ENCODE results near the gene MRPS18A. TPM values are rescaled to one million over a fixed set of nuclear protein-coding genes. Genes with fewer than 3 reads are reported as not detected.

Gene MRPS18A
- total and polyA plus RNA-seq, 2 of the 13 experiments (the other 11 are each of a cell fraction or from before 2014, with no cell fraction given) = 87.8 to 89.1 TPM

- TF ChIP-seq ZBED4 (CRISPR knock-in tag; IDR thresholded peaks at IDR 0.05; ENCODE audit: borderline replicate concordance) (no peak; the same call in 1 of the 2 replicates), ZNF772 (CRISPR knock-in tag; IDR thresholded peaks at IDR 0.05) (no peak), MXD1 (CRISPR knock-in tag; IDR thresholded peaks at IDR 0.05) (no peak), SYNCRIP (IDR thresholded peaks at IDR 0.05; ENCODE audit: insufficient read depth, low read depth, low read length) (no peak), IRF2 (CRISPR knock-in tag; IDR thresholded peaks at IDR 0.05) (peak; percentile 84; the same call in 1 of the 2 replicates), HMG20B (CRISPR knock-in tag; conservative IDR thresholded peaks at IDR 0.05) (0 out of 2 replicates have a peak, but pooled peaks have one; percentile 34), ZNF652 (CRISPR knock-in tag; IDR thresholded peaks at IDR 0.05; ENCODE audit: borderline replicate concordance, low read depth) (no peak), SMAD3 (CRISPR knock-in tag; IDR thresholded peaks at IDR 0.05) (0 out of 2 replicates have a peak, but pooled peaks have one; percentile 66), ZXDC (CRISPR knock-in tag; IDR thresholded peaks at IDR 0.05) (no peak), ZNF460 (CRISPR knock-in tag; IDR thresholded peaks at IDR 0.05; ENCODE audit: borderline replicate concordance) (no peak), ZNF331 (CRISPR knock-in tag; IDR thresholded peaks at IDR 0.05) (peak; percentile 68; the same call in 1 of the 2 replicates), ZNF101 (CRISPR knock-in tag; IDR thresholded peaks at IDR 0.05; ENCODE audit: borderline replicate concordance, low read depth) (0 out of 2 replicates have a peak, but pooled peaks have one; percentile 66), ZNF83 (CRISPR knock-in tag; IDR thresholded peaks at IDR 0.05; ENCODE audit: borderline replicate concordance) (0 out of 2 replicates have a peak, but pooled peaks have one; percentile 17), ESRRA (CRISPR knock-in tag; IDR thresholded peaks at IDR 0.05; ENCODE audit: low read depth) (peak; percentile 67; the same call in 1 of the 2 replicates), MLLT10 (CRISPR knock-in tag; IDR thresholded peaks at IDR 0.05) (no peak), SP1 (IDR thresholded peaks at IDR 0.05) (no peak), SP1 (CRISPR knock-in tag; IDR thresholded peaks at IDR 0.05) (peak; percentile 53; the same call in 1 of the 2 replicates)
- TF ChIP-seq, protein P1, sequence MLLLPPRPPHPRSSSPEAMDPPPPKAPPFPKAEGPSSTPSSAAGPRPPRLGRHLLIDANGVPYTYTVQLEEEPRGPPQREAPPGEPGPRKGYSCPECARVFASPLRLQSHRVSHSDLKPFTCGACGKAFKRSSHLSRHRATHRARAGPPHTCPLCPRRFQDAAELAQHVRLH (CRISPR knock-in tag; IDR thresholded peaks at IDR 0.05; ENCODE audit: borderline replicate concordance, low read depth) = peak; percentile 55; the same call in 1 of the 2 replicates
- TF ChIP-seq, protein P2, sequence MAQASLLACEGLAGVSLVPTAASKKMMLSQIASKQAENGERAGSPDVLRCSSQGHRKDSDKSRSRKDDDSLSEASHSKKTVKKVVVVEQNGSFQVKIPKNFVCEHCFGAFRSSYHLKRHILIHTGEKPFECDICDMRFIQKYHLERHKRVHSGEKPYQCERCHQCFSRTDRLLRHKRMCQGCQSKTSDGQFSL (CRISPR knock-in tag; IDR thresholded peaks at IDR 0.05) = 0 out of 2 replicates have a peak, but pooled peaks have one; percentile 41
- TF ChIP-seq, protein P3, sequence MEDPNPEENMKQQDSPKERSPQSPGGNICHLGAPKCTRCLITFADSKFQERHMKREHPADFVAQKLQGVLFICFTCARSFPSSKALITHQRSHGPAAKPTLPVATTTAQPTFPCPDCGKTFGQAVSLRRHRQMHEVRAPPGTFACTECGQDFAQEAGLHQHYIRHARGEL (CRISPR knock-in tag; IDR thresholded peaks at IDR 0.05) = no peak
Measured at GRCh38 chr6:43687437-43688347, at the start of gene MRPS18A (continued).

Measured in HepG2 (cell line).